CD14-positive monocyte (primary cell): Measurements from ENCODE around the gene MEI1. TPM values are rescaled to one million over a fixed set of nuclear protein-coding genes. Genes with fewer than 3 reads are reported as not detected.
"Not testable (repeated sequence)": the region's sequence is repeated elsewhere in the genome, so short reads cannot be mapped to it uniquely, and the experiment has no call there.

Source experiments
- DNase-seq, 3 donors: peaks; one replicate each; pipeline ENCODE4 v3.0.0-alpha.2; 2011 to 2022
- H2AFZ ChIP-seq: 2 replicates; pipeline ENCODE4 v1.6.0; 2012; ENCODE audit warnings: mild to moderate bottlenecking, low read depth, low read length, inconsistent platforms; ENCODE audit not compliant: insufficient read depth, poor library complexity, severe bottlenecking
- H3K27ac ChIP-seq, 2 donors: 1 replicate in 1 of 2; 2 replicates in 1 of 2; pipeline ENCODE4 v1.5.1; 2012 to 2013; ENCODE audit warnings: low read length in 2 of 2, control low read depth in 1 of 2, inconsistent platforms in 1 of 2, low read depth in 1 of 2, mild to moderate bottlenecking in 1 of 2
- H3K27me3 ChIP-seq, 2 donors: one replicate each; pipeline versions ENCODE4 v1.6.0 to v1.6.1; 2011 to 2013; ENCODE audit warnings: low read length in 2 of 2; ENCODE audit not compliant: control insufficient read depth in 2 of 2, insufficient read depth in 2 of 2
- H3K36me3 ChIP-seq, 2 donors: replicated peaks in 1 of 2; 1 replicate in 1 of 2; 2 replicates in 1 of 2; pipeline versions ENCODE4 v1.5.1 to v1.6.1; 2012 to 2013; ENCODE audit warnings: low read length in 2 of 2, control low read depth in 1 of 2, inconsistent platforms in 1 of 2, mild to moderate bottlenecking in 1 of 2; ENCODE audit not compliant: insufficient read depth in 2 of 2, control insufficient read depth in 1 of 2
- H3K4me1 ChIP-seq, 2 donors: 1 replicate in 1 of 2; 2 replicates in 1 of 2; pipeline versions ENCODE4 v1.5.1 to v1.6.1; 2012 to 2013; ENCODE audit warnings: low read length in 2 of 2, control low read depth in 1 of 2, inconsistent platforms in 1 of 2, mild to moderate bottlenecking in 1 of 2, moderate library complexity in 1 of 2; ENCODE audit not compliant: insufficient read depth in 2 of 2, control insufficient read depth in 1 of 2
- H3K4me2 ChIP-seq: replicated peaks from 2 replicates; pipeline ENCODE3; 2012; ENCODE audit warnings: low read length, moderate library complexity, mild to moderate bottlenecking; ENCODE audit not compliant: poor library complexity, severe bottlenecking; ENCODE audit errors: extremely low read depth
- H3K4me3 ChIP-seq, 3 experiments: fragments of 200-600 bp in 1 of 3; sonication (generic) in 1 of 3; replicated peaks in 1 of 3; 1 replicate in 2 of 3; 2 replicates in 1 of 3; pipeline ENCODE4 v1.5.1; 2011 to 2013; ENCODE audit warnings: low read length in 3 of 3, mild to moderate bottlenecking in 3 of 3, control low read depth in 2 of 3, low read depth in 2 of 3, inconsistent platforms in 1 of 3, moderate library complexity in 1 of 3
- H3K79me2 ChIP-seq: 2 replicates; pipeline ENCODE4 v1.6.0; 2012; ENCODE audit warnings: mild to moderate bottlenecking, control low read depth, inconsistent platforms, low read length, moderate library complexity; ENCODE audit not compliant: insufficient read depth
- H3K9ac ChIP-seq: 2 replicates; pipeline ENCODE4 v1.6.0; 2017; ENCODE audit warnings: low read length, mild to moderate bottlenecking; ENCODE audit not compliant: insufficient read depth, poor library complexity, severe bottlenecking
- H3K9me3 ChIP-seq, 2 donors: replicated peaks in 1 of 2; 1 replicate in 1 of 2; 2 replicates in 1 of 2; pipeline versions ENCODE4 v1.5.1 to v1.6.1; 2012 to 2013; ENCODE audit warnings: low read length in 2 of 2, control low read depth in 1 of 2; ENCODE audit not compliant: control insufficient read depth in 1 of 2, insufficient read depth in 1 of 2
- H4K20me1 ChIP-seq: 2 replicates; pipeline ENCODE4 v1.6.0; 2012; ENCODE audit warnings: mild to moderate bottlenecking, low read length, control low read depth, moderate library complexity; ENCODE audit not compliant: insufficient read depth
- H3K27ac Mint-ChIP-seq, 7 donors: one replicate each; pipeline ENCODE4 v1.8.0; 2020; ENCODE audit warnings: mild to moderate bottlenecking in 7 of 7, mixed read lengths in 7 of 7, moderate library complexity in 6 of 7, inconsistent platforms in 2 of 7
- H3K27me3 Mint-ChIP-seq, 3 donors: one replicate each; pipeline ENCODE4 v1.8.0; 2021 to 2022; ENCODE audit warnings: low read depth in 3 of 3, mild to moderate bottlenecking in 3 of 3, mixed read lengths in 3 of 3, moderate library complexity in 3 of 3, inconsistent platforms in 1 of 3
- H3K36me3 Mint-ChIP-seq, 2 donors: one replicate each; pipeline ENCODE4 v1.8.0; 2020; ENCODE audit warnings: mixed read lengths in 2 of 2, inconsistent platforms in 1 of 2, mild to moderate bottlenecking in 1 of 2
- H3K4me1 Mint-ChIP-seq: one replicate; pipeline ENCODE4 v1.8.0; 2020; ENCODE audit warnings: mild to moderate bottlenecking, mixed read lengths
- H3K4me3 Mint-ChIP-seq, 2 donors: one replicate each; pipeline ENCODE4 v1.8.0; 2020; ENCODE audit warnings: mild to moderate bottlenecking in 2 of 2, mixed read lengths in 2 of 2, moderate library complexity in 1 of 2
- H3K9me3 Mint-ChIP-seq, 7 donors: one replicate each; pipeline ENCODE4 v1.8.0; 2020 to 2022; ENCODE audit warnings: mixed read lengths in 7 of 7, mild to moderate bottlenecking in 6 of 7, moderate library complexity in 6 of 7, inconsistent platforms in 2 of 7
- CTCF ChIP-seq: fragments of 200-600 bp; IDR thresholded peaks from one replicate; pipeline ENCODE4 v1.8.0; 2022; ENCODE audit warnings: antibody characterized with exemption, mild to moderate bottlenecking
- WGBS: methylation state at CpG from one replicate; pipeline ENCODE4 v1.1.5; 2013; ENCODE audit warnings: missing lambda C conversion rate; ENCODE audit not compliant: insufficient coverage; 5-methylcytosine and 5-hydroxymethylcytosine counted together
- intact Hi-C, 2 donors: fragments of 100-400 bp; cut with micrococcal nuclease; formaldehyde crosslinking; loops; one replicate each; pipeline versions ENCODE4 v1.15.0 to v1.15.1; 2023
- polyA plus RNA-seq, 3 donors: library from polyadenylated mRNA; depleted of rRNA in 1 of 3; unstranded in 2 of 3; stranded (reverse) in 1 of 3; fragments of 300-500 nt in 2 of 3; fragments of >200 nt in 1 of 3; fragmentation: Illumina TruSeq in 2 of 3; gene quantifications; 1 replicate in 2 of 3; 2 replicates in 1 of 3; pipeline ENCODE4 v1.2.3, GENCODE V29; 2012 to 2021

Gene MEI1
- polyA plus RNA-seq, 3 donors: 12.3 to 40.0 (median 37.0) TPM

GRCh38 chr22:41661713-41662112, 37.6 kb upstream of the MEI1 start:
- DNase-seq: no peak
- Histone ChIP-seq H3K79me2 (no peaks in the 10 kb centered on the region), H3K27me3 (no peaks in the 10 kb centered on the region), H3K9me3 (no peaks in the 10 kb centered on the region), H3K27ac (no peak overlapping the region), H3K4me3 (no peak overlapping the region), H4K20me1 (no peaks in the 10 kb centered on the region), H3K4me2 (no peak overlapping the region), H3K9ac (no peak overlapping the region), H3K36me3 (peaks cover 81 to 87% of the 10 kb centered on the region in 2 donors), H2AFZ (no peak overlapping the region), H3K4me1 (peaks cover 0 to under 1% of the 10 kb centered on the region in 2 donors)
- no peaks in the 10 kb centered on the region for H3K9me3 Mint-ChIP-seq
- no peaks in the 10 kb centered on the region for H3K27me3 Mint-ChIP-seq
- WGBS: 100% methylated on average over 1 of the region's 2 CpGs
- no peak for TF ChIP-seq CTCF
- peaks cover 70 to 84% of the 10 kb centered on the region in 2 donors for H3K36me3 Mint-ChIP-seq
- H3K27ac Mint-ChIP-seq: peak overlapping the region in 1 of 7 donors; percentile 73
- intact Hi-C loops: no loop called here
- H3K4me1 Mint-ChIP-seq: no peaks in the 10 kb centered on the region
- H3K4me3 Mint-ChIP-seq: no peak overlapping the region

- Mint-ChIP-seq H3K27ac (peak overlapping the region in 3 of 7 donors; percentile 19 to 49 (median 37)), H3K36me3 (peaks cover 54 to 65% of the 10 kb centered on the region in 2 donors)
- not testable (repeated sequence) for H3K4me2 ChIP-seq
These were observed 35.7 kb upstream of the MEI1 start for GRCh38 chr22:41663594-41663993.

More at GRCh38 chr22:41663594-41663993, 35.7 kb upstream of the MEI1 start:
- H3K9me3 ChIP-seq, H3K4me1 Mint-ChIP-seq, H3K27me3 ChIP-seq, H3K27me3 Mint-ChIP-seq, H3K4me1 ChIP-seq, H3K79me2 ChIP-seq, DNase-seq, H3K9ac ChIP-seq, H2AFZ ChIP-seq, H3K9me3 Mint-ChIP-seq, H3K4me3 ChIP-seq, H4K20me1 ChIP-seq, intact Hi-C loops, H3K4me3 Mint-ChIP-seq: not testable (repeated sequence)
- no CpG with 5 or more reads among the region's 9 CpGs for WGBS
- peak overlapping the region in 1 of 2 donors; percentile 14 for H3K27ac ChIP-seq
- peaks cover 65 to 69% of the 10 kb centered on the region in 2 donors for H3K36me3 ChIP-seq
